Vagina (tissue), 2 donors: Measurements from ENCODE around the gene HEXA. TPM values are rescaled to one million over a fixed set of nuclear protein-coding genes. Genes with fewer than 3 reads are reported as not detected.
"Not testable (repeated sequence)": the region's sequence is repeated elsewhere in the genome, so short reads cannot be mapped to it uniquely, and the experiment has no call there.

Experiments used
- DNase-seq, 2 donors: peaks; one replicate each; pipeline ENCODE4 v3.0.0-alpha.2; 2017; ENCODE audit errors: extremely low spot score in 2 of 2
- H3K27ac ChIP-seq: fragments of 200-600 bp; sonication (generic); one replicate; pipeline ENCODE4 v1.5.1; 2019
- H3K27me3 ChIP-seq: fragments of 200-600 bp; sonication (generic); one replicate; pipeline ENCODE4 v1.5.1; 2019
- H3K36me3 ChIP-seq, 2 donors: fragments of 200-600 bp; sonication (generic); one replicate each; pipeline ENCODE4 v1.5.1; 2017 to 2019
- H3K4me1 ChIP-seq: fragments of 200-600 bp; sonication (generic); one replicate; pipeline ENCODE4 v1.5.1; 2019
- H3K4me3 ChIP-seq, 2 donors: fragments of 200-600 bp; sonication (generic); 1 replicate in 1 of 2; 2 replicates in 1 of 2; pipeline ENCODE4 v1.5.1; 2016 to 2019
- H3K9me3 ChIP-seq: fragments of 200-600 bp; sonication (generic); one replicate; pipeline ENCODE4 v1.5.1; 2019
- POLR2A ChIP-seq, 2 donors: fragments of 450-650 bp; IDR thresholded peaks; one replicate each; pipeline ENCODE4 v1.6.1; 2017; ENCODE audit warnings: antibody characterized with exemption in 2 of 2, mild to moderate bottlenecking in 2 of 2, moderate library complexity in 2 of 2
- POLR2AphosphoS5 ChIP-seq, 2 donors: sonication (generic); formaldehyde crosslinking; IDR thresholded peaks; one replicate each; pipeline ENCODE4 v1.9.0; 2017; ENCODE audit warnings: antibody characterized with exemption in 2 of 2, mild to moderate bottlenecking in 2 of 2, low read depth in 1 of 2; ENCODE audit not compliant: insufficient read depth in 1 of 2
- intact Hi-C: fragments of 100-400 bp; cut with DNase I; formaldehyde crosslinking; loops from one replicate; pipeline ENCODE4 v1.15.1; 2023
- total RNA-seq: library from RNA; depleted of rRNA; stranded (reverse); fragments of >200 nt; gene quantifications from one replicate; pipeline ENCODE4 v1.2.3, GENCODE V29; 2016
- TF ChIP-seq, protein P1 (sequence below), 3 experiments: fragments of 450-650 bp in 2 of 3; fragments of 200-600 bp in 1 of 3; sonication (generic) in 1 of 3; IDR thresholded peaks; one replicate each; pipeline ENCODE4 v1.5.1; 2017 to 2019; ENCODE audit warnings: antibody characterized with exemption in 3 of 3, mild to moderate bottlenecking in 2 of 3, moderate library complexity in 2 of 3

The HEXA gene
- total RNA-seq, 1 donor from 2014 or later = 82.5 TPM

GRCh38 chr15:72404356-72404755 is 28.5 kb upstream of the HEXA start:
- Histone ChIP-seq H3K36me3 (no peaks in the 10 kb centered on the region), H3K4me3 (no peak overlapping the region), H3K4me1 (no peaks in the 10 kb centered on the region), H3K27me3 (no peaks in the 10 kb centered on the region), H3K9me3 (no peaks in the 10 kb centered on the region), H3K27ac (no peak overlapping the region)
- TF ChIP-seq, protein P1, sequence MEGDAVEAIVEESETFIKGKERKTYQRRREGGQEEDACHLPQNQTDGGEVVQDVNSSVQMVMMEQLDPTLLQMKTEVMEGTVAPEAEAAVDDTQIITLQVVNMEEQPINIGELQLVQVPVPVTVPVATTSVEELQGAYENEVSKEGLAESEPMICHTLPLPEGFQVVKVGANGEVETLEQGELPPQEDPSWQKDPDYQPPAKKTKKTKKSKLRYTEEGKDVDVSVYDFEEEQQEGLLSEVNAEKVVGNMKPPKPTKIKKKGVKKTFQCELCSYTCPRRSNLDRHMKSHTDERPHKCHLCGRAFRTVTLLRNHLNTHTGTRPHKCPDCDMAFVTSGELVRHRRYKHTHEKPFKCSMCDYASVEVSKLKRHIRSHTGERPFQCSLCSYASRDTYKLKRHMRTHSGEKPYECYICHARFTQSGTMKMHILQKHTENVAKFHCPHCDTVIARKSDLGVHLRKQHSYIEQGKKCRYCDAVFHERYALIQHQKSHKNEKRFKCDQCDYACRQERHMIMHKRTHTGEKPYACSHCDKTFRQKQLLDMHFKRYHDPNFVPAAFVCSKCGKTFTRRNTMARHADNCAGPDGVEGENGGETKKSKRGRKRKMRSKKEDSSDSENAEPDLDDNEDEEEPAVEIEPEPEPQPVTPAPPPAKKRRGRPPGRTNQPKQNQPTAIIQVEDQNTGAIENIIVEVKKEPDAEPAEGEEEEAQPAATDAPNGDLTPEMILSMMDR (IDR thresholded peaks at IDR 0.05) = no peak
- TF ChIP-seq POLR2A (IDR thresholded peaks at IDR 0.05) (no peak), POLR2AphosphoS5 (IDR thresholded peaks at IDR 0.05; ENCODE audit: insufficient read depth in 1 of 2, low read depth in 1 of 2) (no peak)
- intact Hi-C loops = no loop called here
- no peak for DNase-seq

GRCh38 chr15:72402726-72403125 is 26.9 kb upstream of the HEXA start:
- H3K36me3 ChIP-seq = no peaks in the 10 kb centered on the region
- no peak overlapping the region for H3K4me3 ChIP-seq
- no peak overlapping the region for H3K27ac ChIP-seq
- TF ChIP-seq POLR2AphosphoS5 (IDR thresholded peaks at IDR 0.05; ENCODE audit: insufficient read depth in 1 of 2, low read depth in 1 of 2) = no peak
- TF ChIP-seq POLR2A (IDR thresholded peaks at IDR 0.05) = no peak
- TF ChIP-seq, protein P1 (IDR thresholded peaks at IDR 0.05) = no peak
- DNase-seq = no peak
- intact Hi-C loops = no loop called here
- no peaks in the 10 kb centered on the region for H3K4me1 ChIP-seq
- H3K27me3 ChIP-seq = no peaks in the 10 kb centered on the region
- H3K9me3 ChIP-seq = no peaks in the 10 kb centered on the region

DNA sequence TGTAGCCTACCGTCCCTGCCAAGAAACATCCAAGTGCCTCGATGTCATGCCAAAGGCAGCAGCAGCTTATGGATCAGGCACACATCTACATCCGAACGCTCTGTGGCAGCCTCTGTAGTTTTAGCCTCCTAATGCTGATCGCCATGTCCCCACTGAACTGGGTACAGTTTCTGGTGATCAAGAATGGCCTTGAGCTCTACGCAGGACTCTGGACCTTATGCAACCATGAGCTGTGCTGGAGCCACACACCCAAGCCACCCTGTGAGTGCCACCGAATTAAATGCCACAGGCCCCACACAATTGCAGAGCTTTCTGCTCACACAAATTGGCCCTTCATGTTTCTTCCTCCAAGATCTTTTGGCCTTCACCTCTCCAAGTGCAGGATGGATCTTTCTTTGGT is 22.8 kb upstream of the HEXA start:
- intact Hi-C loops = no loop called here
- H3K36me3 ChIP-seq = no peaks in the 10 kb centered on the region
- no peak for DNase-seq
- TF ChIP-seq POLR2AphosphoS5 (IDR thresholded peaks at IDR 0.05; ENCODE audit: insufficient read depth in 1 of 2, low read depth in 1 of 2) (no peak), POLR2A (IDR thresholded peaks at IDR 0.05) (no peak)
- TF ChIP-seq, protein P1 (IDR thresholded peaks at IDR 0.05) = no peak
- no peaks in the 10 kb centered on the region for H3K9me3 ChIP-seq
- H3K27me3 ChIP-seq = no peaks in the 10 kb centered on the region
- no peak overlapping the region for H3K4me3 ChIP-seq
- no peaks in the 10 kb centered on the region for H3K4me1 ChIP-seq
- no peak overlapping the region for H3K27ac ChIP-seq

DNA sequence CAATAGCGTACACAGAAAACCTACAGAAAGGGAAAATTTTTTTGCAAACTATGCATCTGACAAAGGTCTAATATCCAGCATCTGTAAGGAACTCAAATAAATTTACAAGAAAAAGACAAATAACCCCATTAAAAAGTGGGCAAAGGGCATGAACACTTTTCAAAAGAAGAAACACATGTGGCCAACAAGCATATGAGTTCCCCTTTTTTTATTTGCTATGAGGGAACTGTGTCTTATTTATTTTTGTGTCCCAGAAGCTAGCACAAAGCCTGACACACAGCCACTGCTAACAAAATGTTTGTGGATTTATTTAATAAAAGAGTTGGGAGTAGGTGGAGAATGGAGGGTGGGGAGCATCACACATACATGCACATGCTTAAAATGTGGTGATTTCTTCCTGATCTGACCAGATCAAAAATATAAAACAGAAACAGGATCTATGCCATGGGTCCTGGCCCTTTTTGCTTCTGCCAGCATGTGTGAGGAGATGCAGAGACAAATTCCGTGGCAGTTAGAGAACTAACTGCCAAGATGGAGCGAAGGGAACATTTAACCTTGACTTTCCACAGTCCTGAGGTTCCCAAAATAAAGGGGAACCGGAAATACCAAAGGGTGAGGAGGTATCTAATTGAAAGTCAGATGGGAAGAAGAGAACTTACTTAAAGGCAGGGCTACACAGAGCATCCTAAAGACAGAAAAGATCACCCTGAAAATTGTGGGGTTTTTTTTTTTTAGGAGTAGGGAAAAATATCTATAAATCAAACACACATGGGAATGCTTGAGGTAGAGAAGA is 22.2 kb upstream of the HEXA start, which contains the start of gene TMEM202:
Gene TMEM202, plus strand, starts transcription at position 510 of the 793 bp plus-strand sequence. Its CDS starts 22 bp downstream, at position 532.
- no peaks in the 10 kb centered on the region for H3K9me3 ChIP-seq
- H3K4me1 ChIP-seq = no peaks in the 10 kb centered on the region
- H3K27me3 ChIP-seq = no peaks in the 10 kb centered on the region
- TF ChIP-seq POLR2AphosphoS5 (IDR thresholded peaks at IDR 0.05; ENCODE audit: insufficient read depth in 1 of 2, low read depth in 1 of 2) = no peak
- TF ChIP-seq POLR2A (IDR thresholded peaks at IDR 0.05) = no peak
- TF ChIP-seq, protein P1 (IDR thresholded peaks at IDR 0.05) = no peak
- no peak within 1 kb of the TSS for H3K4me3 ChIP-seq
- DNase-seq = no peak
- no peak within 1 kb of the TSS for H3K27ac ChIP-seq
- no peaks in the 10 kb centered on the region for H3K36me3 ChIP-seq
- intact Hi-C loops = no loop called here

- H3K36me3 ChIP-seq, intact Hi-C loops, H3K27ac ChIP-seq: not testable (repeated sequence)
Measured at GRCh38 chr15:72396331-72396730, 20.5 kb upstream of the HEXA start.

More at GRCh38 chr15:72396331-72396730, 20.5 kb upstream of the HEXA start:
- DNase-seq, H3K4me3 ChIP-seq, H3K4me1 ChIP-seq, H3K27me3 ChIP-seq, H3K9me3 ChIP-seq: not testable (repeated sequence)
